ENCODE measurements around the gene CPNE5.

- no peak for TF ChIP-seq CTCF (IDR thresholded peaks at IDR 0.05)
- no peak for TF ChIP-seq POLR2A (IDR thresholded peaks at IDR 0.05)
- no peak for TF ChIP-seq EP300 (IDR thresholded peaks at IDR 0.05)
These were observed 34.7 kb downstream of the CPNE5 start for GRCh38 chr6:36804563-36804962.
